ENCODE results near the gene SND1.

SND1 gene

DNA sequence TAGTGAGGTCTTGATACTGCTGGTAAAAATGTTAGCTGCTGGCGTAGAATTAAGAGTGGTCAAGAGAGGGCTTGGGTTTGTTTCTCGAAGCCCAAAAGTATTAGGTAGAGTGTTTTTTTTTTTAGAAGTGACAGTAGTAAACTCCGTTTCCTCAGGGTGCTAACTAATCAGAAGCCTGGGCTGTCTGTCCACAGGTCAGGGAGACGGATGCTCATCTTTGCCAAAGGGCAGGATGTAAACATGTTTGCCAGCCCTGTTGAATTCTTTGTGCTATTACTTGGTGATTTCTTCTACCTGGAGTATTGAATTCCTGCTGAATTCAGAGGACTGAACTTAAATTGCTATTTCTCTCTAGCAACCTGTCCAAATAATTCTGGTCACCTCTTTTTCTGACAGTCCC lies 117.1 kb downstream of the SND1 start:
- DNase-seq (ENCODE audit: low spot score) = no peak

DNA sequence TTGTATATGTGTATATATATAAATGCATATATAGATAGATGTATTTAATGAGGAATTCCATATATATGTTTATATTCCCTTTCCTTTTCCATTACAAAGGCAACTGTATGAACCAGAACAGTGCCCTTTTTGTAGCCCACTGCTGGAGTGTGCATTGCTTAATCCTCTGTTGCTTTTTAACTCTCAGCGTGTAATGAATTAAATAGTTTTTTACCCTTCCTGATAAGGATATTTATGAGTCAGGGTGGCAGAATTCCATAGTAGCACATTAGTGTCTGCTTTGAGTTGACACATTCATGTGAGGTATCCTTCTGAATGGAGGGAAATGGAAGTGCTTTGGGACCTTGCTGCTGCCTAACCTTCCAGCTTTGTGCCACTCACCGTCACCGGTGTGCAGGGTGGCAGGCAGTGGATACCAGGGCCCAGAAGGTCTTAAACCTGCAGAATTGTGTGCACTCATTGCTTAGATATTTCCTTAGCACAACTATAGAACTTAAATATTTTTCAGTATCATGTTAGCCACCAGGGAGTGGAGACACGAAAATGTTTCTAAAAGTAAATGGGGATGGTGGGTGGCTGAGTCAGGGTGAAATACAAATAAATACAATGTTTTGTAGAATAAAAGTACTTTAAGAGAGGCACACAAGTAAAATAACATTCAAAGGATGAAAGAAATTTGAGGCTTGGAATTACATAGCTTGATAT lies 117.9 kb downstream of the SND1 start:
- DNase-seq (ENCODE audit: low spot score) = no peak

DNA sequence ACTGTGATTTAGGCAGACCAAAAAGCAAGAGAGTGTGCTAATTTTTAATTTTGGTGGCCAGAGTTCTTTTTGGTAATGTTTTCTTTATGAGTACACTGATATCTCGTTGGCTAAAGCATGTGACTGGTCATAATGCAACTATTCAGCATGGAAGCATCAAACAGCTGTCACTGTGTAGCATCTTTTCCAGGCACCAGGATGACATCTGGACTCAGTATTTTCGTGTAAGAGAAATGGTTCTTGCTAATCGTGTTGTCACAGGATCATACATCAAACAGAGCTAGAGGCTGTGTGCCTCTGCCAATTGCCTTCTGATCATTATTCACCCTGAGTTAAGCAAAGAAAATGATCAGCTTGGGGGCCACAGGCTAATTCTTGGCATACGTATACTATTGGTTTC lies 118.9 kb downstream of the SND1 start:
- DNase-seq (ENCODE audit: low spot score) = peak; percentile 22

DNA sequence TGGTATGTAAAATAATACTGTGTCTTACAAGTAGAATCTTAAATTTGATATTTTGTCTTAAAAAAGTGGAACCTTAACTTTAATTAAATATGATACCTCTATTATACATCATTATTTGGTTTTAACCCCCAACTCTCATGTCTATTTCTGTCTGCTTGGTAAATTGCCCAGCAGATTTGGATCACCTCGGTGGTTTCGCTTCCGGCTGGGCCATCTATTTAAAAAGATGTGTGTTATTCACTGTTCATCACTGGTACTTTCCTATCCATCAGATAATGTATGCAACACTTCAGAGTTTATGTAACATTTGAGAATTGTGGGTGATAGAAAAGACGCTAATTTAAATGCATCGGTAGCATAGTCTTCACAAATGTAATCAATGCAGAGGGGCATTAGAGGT lies 119.7 kb downstream of the SND1 start:
- no peak for DNase-seq (ENCODE audit: low spot score)

DNA sequence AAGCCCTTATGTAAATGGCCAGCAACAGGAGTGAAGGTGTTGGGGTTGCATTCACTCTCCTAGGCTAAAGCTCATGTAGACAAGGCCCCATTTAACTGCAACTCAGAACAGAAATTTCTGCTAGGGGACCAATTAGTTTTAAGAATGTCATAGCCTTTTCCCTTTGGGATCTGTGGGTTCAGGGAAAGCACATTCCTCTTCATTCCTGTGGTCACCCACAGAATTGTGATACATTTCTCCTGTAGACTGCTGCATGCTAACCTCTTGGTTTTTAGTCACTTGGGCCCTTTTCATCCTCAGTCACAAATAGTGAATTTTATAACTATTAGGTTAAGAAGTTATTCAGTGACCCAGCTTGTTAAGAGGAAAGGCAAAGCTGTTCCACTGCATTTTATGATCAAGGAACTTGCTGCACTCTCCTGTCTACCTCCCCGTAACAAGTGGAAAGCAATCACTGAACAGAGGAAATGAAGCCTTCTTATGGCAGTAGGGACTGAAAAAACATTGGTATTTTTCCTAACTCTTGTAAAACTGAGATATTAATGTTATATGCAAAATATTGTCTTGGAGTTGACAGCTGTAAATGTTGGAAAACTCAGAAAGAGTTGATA lies 124.9 kb downstream of the SND1 start:
- peak; percentile 69 for DNase-seq (ENCODE audit: low spot score)

DNA sequence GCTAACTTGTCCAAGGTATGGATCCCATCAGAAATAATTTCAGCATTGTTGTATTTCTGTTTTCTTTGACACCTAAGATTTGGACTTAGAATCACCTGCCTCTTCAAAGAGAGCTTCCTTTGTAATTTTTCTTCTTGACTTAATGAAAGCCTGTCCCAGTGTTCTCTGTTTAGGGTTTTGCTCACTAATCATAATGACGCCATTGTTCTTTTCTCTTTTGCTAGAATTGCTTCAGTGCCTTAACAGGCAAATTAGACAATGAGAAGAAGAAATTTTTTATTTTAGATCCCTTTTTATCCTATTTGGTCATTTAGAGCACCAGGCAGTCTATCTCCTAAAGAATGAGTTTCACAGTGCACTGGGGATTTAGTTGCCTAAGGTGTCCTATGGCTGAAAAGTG lies 128.5 kb downstream of the SND1 start:
- no peak for DNase-seq (ENCODE audit: low spot score)

DNA sequence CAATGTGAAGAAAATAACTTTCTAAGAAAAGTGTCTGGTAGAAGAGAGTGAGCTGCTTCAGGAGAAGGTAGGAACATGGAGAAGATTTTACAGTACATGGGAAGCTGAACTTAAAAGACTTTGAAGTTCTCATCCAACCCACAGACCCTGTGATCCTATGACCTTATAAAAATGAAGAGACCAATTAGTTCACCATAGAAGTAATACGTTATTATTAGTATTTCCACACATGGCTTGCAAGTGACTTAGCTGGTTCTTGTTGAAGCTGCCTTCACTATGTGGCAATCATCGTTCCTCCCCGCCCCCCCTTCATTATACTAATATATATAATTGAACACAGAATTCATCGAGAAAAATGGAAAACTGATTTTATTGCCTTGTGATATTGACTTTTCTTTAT lies 129.1 kb downstream of the SND1 start:
- DNase-seq (ENCODE audit: low spot score) = no peak

DNA sequence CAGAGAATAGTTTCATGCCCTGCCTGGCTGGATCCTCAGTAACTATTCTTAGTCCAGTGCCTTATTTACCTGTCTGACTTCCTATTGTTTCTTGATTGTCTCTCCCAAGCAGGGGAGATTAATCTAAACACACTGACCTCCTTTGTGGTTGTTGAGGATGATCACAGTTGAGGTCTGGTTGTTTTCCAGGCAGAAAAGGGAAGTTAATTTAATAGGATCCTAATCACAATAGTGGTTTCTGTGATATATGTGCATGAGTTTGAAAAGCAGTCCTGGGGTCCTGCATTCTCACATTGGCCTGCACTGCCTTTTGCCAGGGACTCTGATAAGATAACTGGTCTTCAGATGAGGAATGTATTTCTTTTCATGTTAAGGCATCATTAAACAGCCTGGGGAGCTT lies 130.1 kb downstream of the SND1 start:
- no peak for DNase-seq (ENCODE audit: low spot score)

DNA sequence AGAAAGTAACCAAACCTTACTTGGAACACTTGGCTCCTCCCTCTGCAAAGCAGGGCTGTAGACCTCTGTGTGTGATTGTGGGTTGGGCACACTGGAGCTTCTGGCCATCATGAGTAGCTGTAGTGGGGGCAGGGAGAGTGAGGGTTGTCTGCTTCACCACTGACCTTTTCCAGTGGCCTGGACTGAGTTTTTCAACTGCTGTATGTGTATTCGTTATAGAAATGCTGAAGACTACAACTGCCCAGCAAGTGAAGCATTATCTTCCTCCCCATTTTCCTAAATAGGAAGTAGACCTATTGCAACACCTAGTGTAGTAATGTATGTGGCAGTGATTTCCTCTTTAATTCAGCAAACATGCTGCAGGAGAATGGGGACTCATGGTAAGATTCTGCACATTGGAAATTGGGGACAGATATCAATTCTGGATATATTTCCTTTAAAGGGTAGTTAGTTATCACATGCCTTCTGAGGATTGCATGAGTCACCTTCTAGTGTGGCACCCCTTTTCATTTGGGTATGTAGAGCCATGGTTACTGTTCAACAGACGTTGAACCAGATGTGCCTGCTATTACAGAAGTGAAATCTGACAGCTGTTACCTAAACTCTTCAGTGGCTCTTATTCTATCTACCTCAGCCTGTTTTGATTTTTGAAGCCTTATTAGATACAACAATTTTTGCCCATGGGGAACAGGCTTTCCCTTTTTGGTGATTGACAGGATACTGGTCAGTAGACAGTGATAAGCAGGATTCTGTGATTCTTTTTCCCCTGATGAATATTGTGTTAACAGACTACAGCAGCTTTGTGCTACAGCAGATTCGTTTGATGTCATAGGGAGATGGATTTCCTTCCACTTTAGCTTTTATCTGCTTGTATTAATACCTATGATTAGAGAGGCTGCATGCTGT lies 130.9 kb downstream of the SND1 start:
- DNase-seq (ENCODE audit: low spot score) = peak; percentile 15

DNA sequence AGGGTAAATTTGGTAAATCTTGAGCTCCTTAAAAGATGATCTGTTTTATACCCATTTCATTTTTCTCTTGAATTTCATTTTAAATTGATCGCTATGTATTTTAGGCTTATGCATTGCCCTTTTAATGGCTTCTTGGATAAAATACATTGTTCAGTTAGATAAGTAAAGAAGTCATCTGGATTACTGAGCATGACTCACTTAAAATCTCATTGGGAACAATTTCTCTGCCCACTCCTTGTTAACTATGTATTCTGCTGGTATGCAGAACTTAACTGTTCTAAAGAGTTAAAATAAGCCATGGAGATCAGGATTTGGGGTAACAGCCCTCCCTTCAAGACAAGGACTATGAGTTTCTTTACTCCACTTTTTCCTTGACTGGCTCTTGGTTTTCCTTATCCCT lies 134.2 kb downstream of the SND1 start:
- no peak for DNase-seq (ENCODE audit: low spot score)

DNA sequence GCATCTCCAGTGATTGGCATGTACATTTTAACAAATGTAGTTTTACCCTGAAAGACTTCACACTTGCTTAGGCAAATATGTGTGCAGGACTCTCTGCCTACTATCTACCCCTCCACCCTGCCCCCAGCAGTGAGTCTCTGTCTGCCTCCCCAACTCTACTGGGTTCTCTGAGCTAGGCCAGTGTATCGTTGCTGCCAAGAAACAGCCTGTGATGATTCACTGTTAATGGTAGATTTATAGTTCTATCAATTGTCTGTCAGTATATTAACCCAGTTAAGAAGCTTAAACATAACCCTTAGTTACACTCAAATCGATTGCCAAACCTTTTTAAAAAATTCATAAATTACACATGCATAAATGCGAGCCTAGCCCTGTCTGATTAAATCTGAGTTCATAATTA lies 137.0 kb downstream of the SND1 start:
- DNase-seq (ENCODE audit: low spot score) = no peak

DNA sequence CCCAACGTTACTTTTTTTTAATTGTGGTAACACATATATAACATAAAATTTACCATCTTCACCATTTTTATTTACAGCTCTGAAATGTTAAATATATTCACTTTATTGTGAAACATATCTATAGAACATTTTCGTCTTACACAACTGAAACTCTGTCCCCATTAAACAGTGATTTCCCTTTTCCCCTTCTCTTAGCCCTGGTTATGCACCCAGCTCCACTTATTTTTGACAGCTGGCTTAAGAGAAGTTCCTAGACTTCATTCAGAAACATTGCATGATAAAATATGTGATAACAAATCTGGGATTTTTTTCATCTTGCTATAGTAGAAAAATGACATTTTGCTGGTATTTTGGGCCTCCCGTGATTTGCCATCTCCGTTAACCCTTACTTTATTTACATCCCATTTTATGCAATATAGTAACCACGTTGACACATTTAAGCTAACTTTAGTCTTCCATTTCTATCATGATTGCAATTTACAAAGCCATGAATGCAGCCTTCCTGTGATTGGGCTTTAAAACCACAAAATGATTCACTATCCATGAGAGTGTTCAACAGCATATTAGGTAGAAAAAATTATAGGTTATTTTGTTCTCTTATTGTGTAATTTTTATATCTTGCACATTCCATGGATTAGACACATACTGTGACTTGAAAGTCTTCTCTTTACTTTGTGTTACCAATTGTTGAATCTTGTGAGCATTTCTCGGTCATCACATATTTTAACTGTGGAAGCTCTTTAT lies 139.6 kb downstream of the SND1 start:
- no peak for DNase-seq (ENCODE audit: low spot score)

DNA sequence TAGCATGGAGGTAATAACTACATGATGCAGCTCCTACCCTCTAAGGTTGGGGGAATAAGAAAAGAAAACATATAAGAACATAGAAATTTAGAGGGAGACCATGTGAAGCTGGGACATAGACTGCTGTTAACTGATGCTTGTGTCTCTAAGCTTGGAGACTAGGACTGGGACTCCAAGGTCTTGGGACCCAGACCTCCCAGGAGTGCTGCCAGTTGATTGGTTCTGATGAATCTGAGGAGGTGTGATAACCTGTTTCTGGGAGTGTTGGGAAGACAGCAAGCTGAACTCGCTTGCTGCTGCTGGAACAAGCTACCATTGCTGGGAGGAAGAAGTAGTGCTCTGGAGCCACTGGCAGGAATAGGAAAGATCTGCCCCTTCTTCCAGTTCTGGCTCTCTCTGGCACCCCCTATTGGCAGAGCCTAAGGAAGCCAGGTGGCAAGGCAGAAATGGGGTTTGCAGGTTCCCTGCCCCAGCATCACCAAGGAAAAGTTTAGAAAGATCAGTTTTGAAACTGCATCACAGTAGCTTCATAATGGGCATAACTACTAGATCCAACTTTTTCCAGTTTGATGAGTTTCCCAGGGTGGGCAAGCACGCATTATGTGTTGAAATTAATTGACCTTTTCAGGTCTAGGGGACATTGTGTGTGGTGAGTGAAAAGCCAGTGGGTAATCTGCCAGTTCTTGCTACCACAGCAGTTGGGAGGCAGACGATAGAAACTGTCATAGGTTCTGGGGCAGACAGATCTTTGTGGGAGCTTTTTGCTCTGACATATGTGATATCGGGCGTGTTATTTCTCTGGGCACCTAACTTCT lies 140.7 kb downstream of the SND1 start:
- no peak for DNase-seq (ENCODE audit: low spot score)

DNA sequence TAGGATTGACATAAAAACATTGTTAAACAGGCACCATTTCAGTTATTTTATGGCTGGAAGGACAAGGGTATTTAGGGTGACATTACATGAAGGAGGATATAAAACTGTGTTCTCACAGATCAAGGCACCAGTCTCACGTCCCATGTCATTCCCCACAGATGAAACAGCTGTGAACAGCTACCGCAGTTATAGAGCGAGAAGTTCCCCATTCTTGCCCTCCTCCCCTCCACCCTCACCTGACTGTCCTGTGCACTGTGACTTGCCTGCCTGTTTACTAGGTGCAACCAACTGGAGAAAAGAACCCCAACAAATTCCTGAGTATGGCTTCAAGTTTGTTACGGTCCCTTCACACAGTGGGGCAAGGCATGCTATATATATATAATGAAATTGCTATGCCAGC lies 141.6 kb downstream of the SND1 start:
- no peak for DNase-seq (ENCODE audit: low spot score)

DNA sequence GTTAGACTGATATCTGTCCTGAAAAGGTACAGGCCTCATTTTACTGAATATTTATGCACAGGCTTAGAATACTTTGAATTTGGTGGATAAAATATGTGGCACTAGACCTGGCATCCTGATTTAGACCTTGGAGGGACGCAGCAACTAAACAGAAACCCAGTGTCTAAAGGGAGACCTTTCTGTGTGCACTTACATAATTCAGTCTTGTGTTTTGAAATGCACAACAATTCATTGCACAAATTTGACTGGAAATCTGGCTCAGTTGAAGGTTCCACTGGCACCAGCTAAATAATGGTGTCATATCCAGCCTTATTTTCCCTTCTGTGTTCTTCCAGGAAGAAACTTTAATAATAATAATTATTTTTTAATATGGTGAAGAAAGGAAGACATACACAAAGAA lies 142.1 kb downstream of the SND1 start:
- no peak for DNase-seq (ENCODE audit: low spot score)

DNA sequence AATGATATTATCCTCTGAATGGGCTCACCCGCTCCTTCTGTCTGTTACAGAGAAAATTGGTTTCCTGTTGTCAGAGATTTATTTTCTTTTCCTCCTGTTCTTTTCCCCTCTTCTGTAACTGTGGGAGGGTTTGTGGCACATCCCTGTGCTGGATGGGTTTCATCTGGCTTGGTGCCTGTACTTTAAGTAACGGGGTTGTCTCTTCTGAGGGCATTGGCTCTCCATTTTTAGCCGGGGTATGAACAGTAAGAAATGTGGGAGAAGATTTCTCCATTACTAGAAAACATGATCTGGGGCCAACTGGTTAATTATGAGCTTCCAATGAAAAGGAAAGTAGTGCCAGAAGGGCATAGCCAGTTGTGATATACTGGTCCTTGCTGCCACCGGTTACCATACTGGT lies 142.6 kb downstream of the SND1 start:
- no peak for DNase-seq (ENCODE audit: low spot score)

DNA sequence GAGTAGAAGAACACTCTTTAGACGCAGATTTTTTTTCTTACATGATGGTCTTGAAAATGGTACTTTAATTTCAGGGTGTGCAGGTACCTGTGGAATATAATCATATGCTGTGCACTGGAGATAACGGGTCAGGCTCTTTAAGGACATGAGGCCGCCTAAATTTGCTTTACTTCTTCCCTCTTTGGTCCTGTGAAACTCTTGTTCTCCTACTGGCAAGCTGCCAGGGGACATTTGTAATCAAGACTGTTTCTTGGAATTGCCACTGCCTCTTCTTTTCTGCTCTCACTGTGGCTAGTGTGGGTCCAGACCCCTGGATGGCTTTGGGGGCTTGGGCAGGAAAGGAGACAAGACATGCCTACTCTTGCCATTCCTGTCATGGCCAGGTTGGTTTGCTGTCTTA lies 146.0 kb downstream of the SND1 start:
- no peak for DNase-seq (ENCODE audit: low spot score)

DNA sequence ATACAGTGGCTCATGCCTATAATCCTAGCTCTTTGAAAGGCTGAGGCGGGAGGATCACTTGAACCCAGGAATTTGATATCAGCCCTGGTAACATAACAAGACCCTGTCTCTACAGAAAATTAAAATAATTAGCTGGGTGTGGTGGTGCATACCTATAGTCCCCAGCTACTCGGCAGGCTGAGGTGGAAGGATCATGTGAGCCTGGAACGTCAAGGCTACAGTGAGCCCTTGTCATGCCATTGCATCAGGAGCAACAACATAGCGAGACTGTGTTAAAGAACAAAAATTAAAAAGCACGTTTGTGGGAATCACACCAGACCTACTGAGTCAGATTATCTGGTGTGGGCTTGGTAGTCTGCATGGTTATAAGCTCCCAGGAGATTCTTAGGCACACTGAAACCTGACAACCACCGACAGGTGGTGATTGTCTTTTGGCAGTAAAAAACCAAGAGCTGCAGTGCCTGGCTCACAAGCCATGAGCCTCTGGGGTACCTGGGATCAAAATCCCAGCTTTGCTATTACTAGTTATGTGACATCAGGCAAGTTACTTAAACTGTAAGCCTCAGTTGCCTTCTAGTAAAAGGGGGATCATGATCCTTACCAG lies 146.9 kb downstream of the SND1 start:
- no peak for DNase-seq (ENCODE audit: low spot score)

DNA sequence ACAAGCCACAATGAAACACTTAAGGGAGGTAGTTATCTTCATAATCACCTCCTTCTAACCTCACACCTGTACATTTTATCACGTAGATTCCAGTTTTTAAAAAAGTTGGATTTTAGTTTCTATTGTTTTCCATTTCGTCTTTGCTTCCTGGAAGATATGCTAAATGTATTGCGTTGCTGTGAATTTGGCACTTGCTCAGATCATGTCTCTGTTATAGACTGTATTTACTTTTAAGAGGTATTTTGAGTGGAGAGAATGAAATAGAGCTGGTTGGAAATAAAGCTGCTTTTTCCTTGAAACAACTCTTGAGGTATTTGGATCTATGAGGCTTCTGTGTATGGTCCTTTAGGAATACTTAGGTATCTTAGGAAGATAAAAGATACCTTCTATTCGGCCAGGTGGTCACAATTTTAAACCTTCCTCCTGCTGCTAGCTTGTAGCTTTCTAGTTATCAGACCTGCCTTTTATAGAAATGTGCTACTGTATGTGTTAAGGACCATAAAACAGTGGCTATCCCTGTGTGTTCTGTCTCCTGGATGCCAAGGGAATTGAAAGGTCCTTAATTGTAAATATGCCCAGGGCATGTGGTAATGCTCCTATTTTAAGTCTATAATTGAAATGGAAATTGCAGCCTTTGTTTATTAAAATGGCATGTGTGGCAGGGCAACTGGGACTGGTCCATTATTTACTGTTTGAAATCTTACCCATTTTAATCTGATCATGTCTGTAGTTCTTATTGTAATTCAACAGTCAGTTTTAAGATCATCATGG lies 147.7 kb downstream of the SND1 start:
- DNase-seq (ENCODE audit: low spot score) = no peak

DNA sequence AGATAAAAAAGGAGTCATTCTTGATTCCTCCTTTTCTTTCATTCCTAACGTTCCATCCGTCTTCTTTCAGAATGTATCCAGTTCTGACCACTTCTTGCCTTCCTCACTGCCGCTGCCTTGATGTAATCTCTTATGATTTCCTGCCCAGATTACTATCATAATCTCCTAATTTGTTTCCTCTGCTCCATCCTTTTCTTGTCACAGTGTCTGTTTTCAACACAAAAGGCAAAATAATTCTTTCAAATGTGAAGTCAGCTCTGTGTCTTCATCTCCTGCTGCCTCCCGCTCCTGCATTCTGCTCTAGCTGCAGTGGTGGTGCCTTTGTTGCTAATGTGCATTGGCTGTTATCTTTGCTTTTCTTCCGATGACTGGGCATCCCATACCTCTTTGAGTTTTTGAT lies 150.9 kb downstream of the SND1 start:
- no peak for DNase-seq (ENCODE audit: low spot score)

Measured in AG08396 (cell line).